GM18519 (cell line): Measurements from ENCODE around the gene SLC51B.
"Not testable (repeated sequence)": the region's sequence is repeated elsewhere in the genome, so short reads cannot be mapped to it uniquely, and the experiment has no call there.

Source experiments
- ATAC-seq: cut with Tn5 transposase; IDR thresholded peaks from one replicate; pipeline ENCODE4 v1.9.1; 2021; ENCODE audit warnings: mild to moderate bottlenecking, moderate library complexity; ENCODE audit not compliant: unreplicated experiment, low FRiP score

SLC51B gene

GRCh38 chr15:65082303-65082953 lies 37.2 kb downstream of the SLC51B start:
- ATAC-seq, result no peak

GRCh38 chr15:65083262-65083701 lies 38.1 kb downstream of the SLC51B start:
- ATAC-seq, result no peak

GRCh38 chr15:65084500-65085206 lies 39.5 kb downstream of the SLC51B start:
- ATAC-seq, result no peak

- ATAC-seq, result no peak
These were observed 40.1 kb downstream of the SLC51B start for GRCh38 chr15:65085207-65085753.

GRCh38 chr15:65085990-65086679 lies 40.9 kb downstream of the SLC51B start:
- no peak for ATAC-seq

- no peak for ATAC-seq
These were observed 41.5 kb downstream of the SLC51B start for GRCh38 chr15:65086680-65087111.

GRCh38 chr15:65087411-65087810 lies 42.2 kb downstream of the SLC51B start:
- no peak for ATAC-seq

- no peak for ATAC-seq
These were observed 42.9 kb downstream of the SLC51B start for GRCh38 chr15:65087873-65088642.

- no peak for ATAC-seq
These were observed 43.4 kb downstream of the SLC51B start for GRCh38 chr15:65088643-65089021.

- no peak for ATAC-seq
These were observed 44.1 kb downstream of the SLC51B start for GRCh38 chr15:65089206-65089824.

GRCh38 chr15:65091946-65092770 lies 47.0 kb downstream of the SLC51B start:
- no peak for ATAC-seq

- ATAC-seq, result no peak
These were observed 48.0 kb downstream of the SLC51B start for GRCh38 chr15:65092911-65093792.

- ATAC-seq, result not testable (repeated sequence)
These were observed 48.6 kb downstream of the SLC51B start for GRCh38 chr15:65093793-65094170.

- no peak for ATAC-seq
These were observed 49.3 kb downstream of the SLC51B start for GRCh38 chr15:65094294-65094995.

GRCh38 chr15:65095011-65095746 lies 50.0 kb downstream of the SLC51B start:
- ATAC-seq, result no peak

GRCh38 chr15:65095747-65096104 lies 50.5 kb downstream of the SLC51B start:
- ATAC-seq, result no peak
